Activated CD4-positive, alpha-beta T cell treated with anti-CD3 and anti-CD28 coated beads, Interleukin-2, amount 50 U/mL, for 24 hours (primary cell): ENCODE results near the gene MZB1.

Experiments
- DNase-seq, 2 donors: peaks; one replicate each; pipeline ENCODE4 v3.0.0-alpha.2; 2020; ENCODE audit warnings: low read depth in 1 of 2, low spot score in 1 of 2

MZB1 gene

GRCh38 chr5:139389701-139390638 is at the start of gene MZB1:
Gene MZB1 (minus strand): TSS chr5:139389913. CDS start chr5:139389856, 57 bp downstream.
- DNase-seq, result peak; percentile 17 to 24

DNA sequence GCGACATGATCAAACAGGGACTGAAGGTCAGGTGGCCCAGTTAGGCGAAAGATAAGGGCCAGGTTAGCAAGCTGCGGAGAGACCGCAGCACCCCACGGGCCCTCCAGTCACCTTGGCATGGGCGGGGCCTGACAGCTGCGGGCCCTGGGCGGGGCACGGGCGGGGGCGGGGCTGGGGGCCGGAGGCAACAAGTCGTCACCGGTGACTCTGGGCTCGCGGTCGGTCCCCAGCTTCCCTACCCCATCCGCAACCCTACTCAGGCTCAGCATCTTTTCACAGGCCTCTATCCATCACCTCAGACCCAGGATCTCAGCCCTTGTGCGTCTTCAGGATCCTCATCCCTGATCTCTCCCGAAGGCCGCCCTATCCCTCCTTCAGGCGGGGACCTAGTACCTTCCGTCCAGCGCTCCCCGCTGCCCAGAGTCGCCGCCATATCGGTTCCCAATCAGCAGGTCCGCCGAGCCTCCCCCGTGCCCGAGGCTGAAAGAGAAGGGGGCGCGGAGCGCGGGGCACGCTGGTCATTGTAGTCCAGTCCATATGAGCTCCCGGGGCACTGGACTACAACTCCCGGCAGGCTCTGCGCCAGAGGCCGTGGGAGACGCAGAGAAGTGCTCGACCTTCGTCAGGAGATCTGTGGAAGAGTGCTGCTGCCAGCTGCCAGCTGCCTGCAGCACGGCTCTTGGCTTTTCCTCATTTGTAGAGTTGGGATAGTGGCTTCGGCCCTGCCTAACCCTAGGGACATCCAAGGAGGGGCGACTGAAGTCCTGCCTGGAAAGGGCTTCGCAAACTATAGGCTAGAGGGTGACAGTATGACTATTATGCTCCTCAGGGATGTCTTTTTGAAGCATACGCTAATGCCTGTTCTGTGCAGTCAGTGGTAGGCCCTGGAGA is 49.5 kb upstream of the MZB1 start, which contains the start of gene DNAJC18:
DNAJC18 (minus strand) TSS at position 513 of the 891 bp plus-strand sequence; CDS start at position 433, 80 bp downstream.
- DNase-seq, result peak; percentile 68 to 85

- DNase-seq, result no peak
Measured at GRCh38 chr5:139438707-139439012, 48.9 kb upstream of the MZB1 start.

DNA sequence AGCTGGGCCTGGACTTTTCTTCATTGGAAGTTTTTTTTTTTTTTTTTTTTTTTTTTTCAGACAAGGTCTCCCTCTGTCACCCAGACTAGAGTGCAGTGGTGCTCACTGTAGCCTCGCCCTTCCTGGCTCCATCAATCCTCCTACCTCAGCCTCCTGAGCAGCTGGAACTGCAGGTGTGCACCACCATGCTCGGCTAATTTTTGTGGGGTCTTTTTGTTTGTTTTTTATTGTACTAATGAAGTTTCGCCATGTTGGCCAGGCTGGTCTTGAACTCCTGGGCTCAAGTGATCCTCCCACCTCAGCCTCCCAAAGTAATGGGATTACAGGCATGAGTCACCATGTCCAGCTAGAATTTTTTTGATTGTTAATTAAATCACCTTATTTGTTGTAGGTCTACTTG is 46.0 kb upstream of the MZB1 start:
- no peak for DNase-seq

DNA sequence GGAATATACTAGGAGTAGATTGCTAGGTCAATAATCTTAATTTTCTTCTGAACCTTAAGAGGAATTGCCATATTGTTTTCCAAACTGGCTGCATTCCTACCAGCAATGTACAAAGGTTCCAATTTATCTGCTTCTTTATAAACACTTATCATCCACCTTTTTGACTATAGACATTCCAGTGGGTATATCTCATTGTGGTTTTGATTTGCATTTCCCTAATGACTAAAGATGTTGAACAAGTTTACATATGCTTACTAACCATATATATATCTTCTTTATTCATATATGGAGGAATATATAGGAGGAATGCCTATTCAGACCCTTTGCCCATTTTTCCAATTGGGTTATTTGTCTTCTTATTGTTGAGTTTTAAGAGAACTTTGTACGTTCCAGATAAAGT is 42.0 kb upstream of the MZB1 start:
- no peak for DNase-seq

DNA sequence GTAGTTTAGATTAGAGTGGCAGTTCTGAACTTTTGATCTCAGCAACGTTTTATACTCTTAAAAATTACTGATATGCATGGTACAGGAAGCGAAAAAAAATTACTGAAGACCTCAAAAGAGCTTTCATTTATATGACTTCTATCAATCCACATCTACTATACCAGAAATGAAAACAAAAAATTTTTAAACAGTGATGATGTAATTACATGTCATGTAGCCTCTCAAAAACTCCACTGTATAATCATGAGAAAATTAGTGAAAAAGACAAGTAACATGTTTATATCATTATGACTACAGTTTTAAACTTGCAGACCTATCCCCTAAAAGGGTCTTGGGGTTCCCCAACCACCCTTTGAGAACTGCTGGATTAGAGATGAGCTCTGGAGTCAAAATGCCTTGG is 40.3 kb upstream of the MZB1 start:
- no peak for DNase-seq

GRCh38 chr5:139426203-139426885 is 36.6 kb upstream of the MZB1 start:
- no peak for DNase-seq

GRCh38 chr5:139425497-139425896 is 35.8 kb upstream of the MZB1 start:
- no peak for DNase-seq

GRCh38 chr5:139422307-139422893 is 32.7 kb upstream of the MZB1 start:
- DNase-seq, result peak in 1 of 2 donors; percentile 60

- DNase-seq, result no peak
Measured at GRCh38 chr5:139419226-139420192, 29.8 kb upstream of the MZB1 start.

- no peak for DNase-seq
Measured at GRCh38 chr5:139418793-139419192, 29.1 kb upstream of the MZB1 start.

DNA sequence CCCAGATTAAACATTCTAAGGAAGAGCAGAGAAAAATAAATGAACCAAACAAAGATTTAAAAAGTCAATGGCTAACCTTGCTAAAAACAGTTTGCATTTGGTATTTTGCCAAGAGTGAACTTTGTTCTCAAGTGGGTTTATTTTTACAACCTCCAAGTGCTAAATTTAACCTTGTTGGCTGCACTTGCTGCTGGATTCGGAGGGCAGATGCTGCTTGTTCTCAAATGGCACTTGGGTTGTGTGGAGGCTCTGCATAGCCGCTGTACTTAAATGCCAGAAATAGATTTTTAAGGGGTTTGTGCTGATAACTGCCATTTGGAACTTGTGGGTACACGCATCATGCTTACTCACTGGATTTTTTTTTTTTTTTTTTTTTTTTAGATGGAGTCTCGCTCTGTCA is 27.5 kb upstream of the MZB1 start:
- DNase-seq, result no peak

DNA sequence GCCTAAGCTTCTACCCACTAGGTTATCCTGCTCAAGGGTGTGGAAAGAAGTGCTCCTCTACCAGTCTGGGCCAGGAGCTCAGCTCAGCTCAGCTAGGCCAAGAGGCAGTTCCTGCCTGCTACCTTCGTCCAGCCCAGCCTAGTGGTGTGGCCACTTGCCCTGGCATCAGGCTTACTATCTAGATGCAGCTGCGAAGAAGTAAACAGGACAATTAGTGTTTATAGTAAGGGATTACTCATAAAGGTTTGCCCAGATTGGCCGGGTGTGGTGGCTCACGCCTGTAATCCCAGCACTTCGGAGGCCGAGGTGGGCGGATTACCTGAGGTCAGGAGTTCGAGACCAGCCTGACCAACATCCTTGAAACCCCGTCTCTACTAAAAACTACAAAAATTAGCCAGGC is 26.9 kb upstream of the MZB1 start:
- DNase-seq, result no peak

- no peak for DNase-seq
Measured at GRCh38 chr5:139415869-139416268, 26.2 kb upstream of the MZB1 start.

GRCh38 chr5:139415221-139415861 is 25.6 kb upstream of the MZB1 start:
- DNase-seq, result no peak

GRCh38 chr5:139414581-139415130 is 24.9 kb upstream of the MZB1 start:
- DNase-seq, result no peak

DNA sequence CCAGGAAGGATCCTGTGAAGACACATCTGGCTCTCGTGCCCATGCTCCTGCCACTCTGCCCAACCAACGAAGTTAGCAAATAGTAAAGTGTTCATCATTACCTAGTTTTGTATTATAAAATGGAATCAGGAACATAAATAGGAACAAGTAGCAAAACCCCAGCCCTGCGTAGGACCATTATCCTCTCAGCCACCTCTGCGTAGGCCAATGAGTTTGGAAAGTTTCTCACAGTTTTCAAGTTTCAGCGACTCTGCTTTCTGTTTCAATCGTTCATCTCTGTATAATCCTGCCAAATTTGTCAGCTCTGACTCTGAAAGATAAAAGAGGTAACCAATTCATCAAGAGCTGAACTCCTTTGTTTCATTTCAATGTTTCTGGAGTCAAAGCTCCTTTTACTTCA is 24.2 kb upstream of the MZB1 start:
- peak in 1 of 2 donors; percentile 27 for DNase-seq

GRCh38 chr5:139413153-139413552 is 23.4 kb upstream of the MZB1 start:
- DNase-seq, result no peak
